ENCODE measurements around the gene GAPVD1.

GRCh38 chr9:125241863-125242739 lies 19.5 kb upstream of the GAPVD1 start:
- no peak for TF ChIP-seq SOX15 (CRISPR knock-in tag; IDR thresholded peaks at IDR 0.05)
- no peak for TF ChIP-seq AFF4 (CRISPR knock-in tag; IDR thresholded peaks at IDR 0.05; ENCODE audit: borderline replicate concordance)
- no peak for TF ChIP-seq CTCF (IDR thresholded peaks at IDR 0.05)
- no peak for TF ChIP-seq ETV6 (CRISPR knock-in tag; IDR thresholded peaks at IDR 0.05)
- TF ChIP-seq FOXP1 (CRISPR knock-in tag; IDR thresholded peaks at IDR 0.05; ENCODE audit: borderline replicate concordance), result no peak
- TF ChIP-seq STAT6 (CRISPR knock-in tag; conservative IDR thresholded peaks at IDR 0.05; ENCODE audit: low read depth), result no peak
- no peak for TF ChIP-seq USF2 (CRISPR knock-in tag; IDR thresholded peaks at IDR 0.05)
- TF ChIP-seq MAX (CRISPR knock-in tag; IDR thresholded peaks at IDR 0.05), result no peak
- no peak for TF ChIP-seq GABPB1 (CRISPR knock-in tag; IDR thresholded peaks at IDR 0.05)
- no peak for TF ChIP-seq ELF4 (CRISPR knock-in tag; IDR thresholded peaks at IDR 0.05; ENCODE audit: low read depth)
- no peak for TF ChIP-seq ZNF232 (CRISPR knock-in tag; IDR thresholded peaks at IDR 0.05)
